Right atrium auricular region (tissue), 2 donors: Measurements from ENCODE around the gene PIK3C2G. TPM values are rescaled to one million over a fixed set of nuclear protein-coding genes. Genes with fewer than 3 reads are reported as not detected.

Experiments
- DNase-seq: peaks from one replicate; pipeline ENCODE4 v3.0.0-alpha.2; 2019; ENCODE audit warnings: low spot score
- H3K27ac ChIP-seq, 2 donors: fragments of 200-600 bp; sonication (generic); 1 replicate in 1 of 2; 2 replicates in 1 of 2; pipeline ENCODE4 v1.5.1; 2016 to 2019
- H3K27me3 ChIP-seq, 2 donors: fragments of 200-600 bp; sonication (generic); one replicate each; pipeline versions ENCODE4 v1.5.1 to v1.6.0; 2017 to 2019
- H3K36me3 ChIP-seq: fragments of 200-600 bp; sonication (generic); one replicate; pipeline ENCODE4 v1.5.1; 2016
- H3K4me1 ChIP-seq, 2 donors: fragments of 200-600 bp; sonication (generic); one replicate each; pipeline versions ENCODE4 v1.5.1 to v1.6.0; 2017 to 2019
- H3K4me3 ChIP-seq, 2 donors: fragments of 200-600 bp; sonication (generic); 1 replicate in 1 of 2; 2 replicates in 1 of 2; pipeline ENCODE4 v1.5.1; 2017 to 2019; ENCODE audit warnings: mild to moderate bottlenecking in 1 of 2, moderate library complexity in 1 of 2
- H3K9me3 ChIP-seq, 2 donors: fragments of 200-600 bp; sonication (generic); one replicate each; pipeline ENCODE4 v1.5.1; 2019
- total RNA-seq, 2 donors: library from RNA; depleted of rRNA; stranded (reverse); fragments of >200 nt; gene quantifications; one replicate each; pipeline ENCODE4 v1.1.0, GENCODE V29; 2016
- TF ChIP-seq, protein P1 (sequence below), 2 donors: fragments of 200-600 bp; sonication (generic); IDR thresholded peaks; one replicate each; pipeline ENCODE4 v1.5.1; 2019; ENCODE audit warnings: antibody characterized with exemption in 2 of 2

PIK3C2G gene
- total RNA-seq, 2 donors from 2014 or later: not detected

DNA sequence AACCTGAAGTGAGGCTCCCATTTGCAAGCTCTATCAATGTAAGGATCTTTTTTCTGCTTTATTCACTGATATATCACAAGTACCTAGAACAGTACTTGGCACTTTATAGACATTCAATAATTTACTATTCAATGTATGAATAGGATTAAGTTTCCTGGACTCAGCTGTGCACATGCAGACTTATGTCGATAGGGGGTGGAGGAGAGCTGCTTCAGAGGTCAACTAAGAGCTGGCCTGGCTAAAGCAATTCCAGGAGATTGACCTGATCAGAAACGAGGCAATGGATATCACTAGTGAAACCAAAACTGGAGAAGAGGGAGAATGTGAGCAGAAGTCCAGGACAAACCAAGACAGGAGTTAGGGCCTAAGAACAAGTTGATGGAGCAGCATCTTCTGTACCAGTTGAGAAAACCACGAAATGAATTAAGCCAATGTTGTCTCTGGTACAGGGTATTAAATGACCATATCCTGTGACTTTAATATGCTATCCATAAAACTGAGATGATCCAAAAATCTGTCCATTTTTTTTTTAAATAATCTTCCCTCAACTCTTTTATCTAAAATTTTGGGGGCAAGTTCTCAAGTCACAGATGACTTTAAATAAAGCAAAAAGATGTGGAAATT, 169.2 kb downstream of the PIK3C2G start:
- peak; percentile 59 for DNase-seq
- no peaks in the 10 kb centered on the region for H3K9me3 ChIP-seq
- H3K27me3 ChIP-seq: no peaks in the 10 kb centered on the region
- TF ChIP-seq, protein P1, sequence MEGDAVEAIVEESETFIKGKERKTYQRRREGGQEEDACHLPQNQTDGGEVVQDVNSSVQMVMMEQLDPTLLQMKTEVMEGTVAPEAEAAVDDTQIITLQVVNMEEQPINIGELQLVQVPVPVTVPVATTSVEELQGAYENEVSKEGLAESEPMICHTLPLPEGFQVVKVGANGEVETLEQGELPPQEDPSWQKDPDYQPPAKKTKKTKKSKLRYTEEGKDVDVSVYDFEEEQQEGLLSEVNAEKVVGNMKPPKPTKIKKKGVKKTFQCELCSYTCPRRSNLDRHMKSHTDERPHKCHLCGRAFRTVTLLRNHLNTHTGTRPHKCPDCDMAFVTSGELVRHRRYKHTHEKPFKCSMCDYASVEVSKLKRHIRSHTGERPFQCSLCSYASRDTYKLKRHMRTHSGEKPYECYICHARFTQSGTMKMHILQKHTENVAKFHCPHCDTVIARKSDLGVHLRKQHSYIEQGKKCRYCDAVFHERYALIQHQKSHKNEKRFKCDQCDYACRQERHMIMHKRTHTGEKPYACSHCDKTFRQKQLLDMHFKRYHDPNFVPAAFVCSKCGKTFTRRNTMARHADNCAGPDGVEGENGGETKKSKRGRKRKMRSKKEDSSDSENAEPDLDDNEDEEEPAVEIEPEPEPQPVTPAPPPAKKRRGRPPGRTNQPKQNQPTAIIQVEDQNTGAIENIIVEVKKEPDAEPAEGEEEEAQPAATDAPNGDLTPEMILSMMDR (IDR thresholded peaks at IDR 0.05): peak; percentile 50 to 85
- no peak overlapping the region for H3K4me3 ChIP-seq
- no peaks in the 10 kb centered on the region for H3K36me3 ChIP-seq
- no peak overlapping the region for H3K27ac ChIP-seq
- H3K4me1 ChIP-seq: no peaks in the 10 kb centered on the region

DNA sequence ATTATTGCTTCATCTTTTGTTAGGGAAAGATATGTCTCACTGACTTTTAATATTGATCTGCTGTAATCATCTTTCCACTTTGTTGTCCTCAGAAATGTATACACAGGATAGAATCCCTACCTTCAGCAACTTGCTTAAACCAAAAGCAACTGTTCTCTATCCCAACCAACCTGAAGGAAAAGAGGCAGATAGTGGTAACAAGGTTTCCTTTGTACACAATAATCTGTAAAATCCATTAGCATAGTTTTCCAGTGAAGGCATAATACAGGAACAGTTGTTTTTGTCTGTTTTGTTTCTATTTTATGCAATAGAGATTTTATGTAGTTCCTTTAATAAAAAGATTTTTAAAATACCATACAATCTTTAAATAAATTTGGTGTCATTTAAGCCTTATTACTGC, 170.5 kb downstream of the PIK3C2G start:
- no peak overlapping the region for H3K27ac ChIP-seq
- DNase-seq: no peak
- H3K9me3 ChIP-seq: no peaks in the 10 kb centered on the region
- TF ChIP-seq, protein P1 (IDR thresholded peaks at IDR 0.05): no peak
- H3K27me3 ChIP-seq: no peaks in the 10 kb centered on the region
- H3K36me3 ChIP-seq: no peaks in the 10 kb centered on the region
- H3K4me3 ChIP-seq: no peak overlapping the region
- no peaks in the 10 kb centered on the region for H3K4me1 ChIP-seq

DNA sequence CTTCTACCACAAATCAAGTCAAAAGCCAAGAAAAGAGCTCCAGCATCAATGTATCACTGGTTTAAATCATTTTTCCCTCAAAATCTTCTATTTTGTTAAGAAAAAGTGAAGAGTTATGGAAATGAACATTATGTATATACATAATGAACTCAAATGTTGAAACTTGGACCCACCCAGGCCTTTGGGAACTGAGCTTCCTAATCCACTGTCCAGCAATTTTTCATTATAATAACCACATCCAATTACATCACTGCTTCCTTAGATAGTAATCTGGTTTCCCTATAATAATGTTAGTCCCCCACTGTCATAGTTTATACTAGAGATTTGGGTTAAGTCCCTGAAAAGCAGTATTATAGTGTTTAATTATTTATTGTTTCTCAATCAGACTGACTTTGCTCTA, 170.9 kb downstream of the PIK3C2G start:
- no peaks in the 10 kb centered on the region for H3K36me3 ChIP-seq
- H3K9me3 ChIP-seq: no peaks in the 10 kb centered on the region
- H3K4me3 ChIP-seq: no peak overlapping the region
- H3K27me3 ChIP-seq: no peaks in the 10 kb centered on the region
- H3K4me1 ChIP-seq: no peaks in the 10 kb centered on the region
- DNase-seq: no peak
- TF ChIP-seq, protein P1 (IDR thresholded peaks at IDR 0.05): no peak
- H3K27ac ChIP-seq: no peak overlapping the region

DNA sequence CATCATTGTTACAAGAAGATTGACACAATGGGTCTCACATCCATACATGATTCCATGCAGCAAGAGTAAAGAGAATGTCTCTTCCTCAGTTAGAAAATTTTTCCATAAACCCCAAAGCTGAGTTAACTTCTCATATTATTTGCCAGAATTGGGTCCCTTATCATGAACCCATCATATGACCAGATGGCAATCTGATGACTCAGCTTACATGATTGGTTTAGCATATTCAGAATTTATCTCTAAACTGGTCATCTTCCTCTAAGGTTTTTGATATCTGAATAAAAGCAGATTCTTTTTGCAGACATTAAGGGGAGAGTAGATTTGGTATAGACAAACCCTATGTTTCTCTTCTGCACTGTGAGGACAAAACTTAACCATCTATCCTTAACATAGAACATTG, 174.9 kb downstream of the PIK3C2G start:
- Histone ChIP-seq H3K4me1 (no peaks in the 10 kb centered on the region), H3K36me3 (no peaks in the 10 kb centered on the region), H3K27me3 (no peaks in the 10 kb centered on the region), H3K4me3 (no peak overlapping the region), H3K27ac (no peak overlapping the region), H3K9me3 (no peaks in the 10 kb centered on the region)
- TF ChIP-seq, protein P1 (IDR thresholded peaks at IDR 0.05): no peak
- no peak for DNase-seq

DNA sequence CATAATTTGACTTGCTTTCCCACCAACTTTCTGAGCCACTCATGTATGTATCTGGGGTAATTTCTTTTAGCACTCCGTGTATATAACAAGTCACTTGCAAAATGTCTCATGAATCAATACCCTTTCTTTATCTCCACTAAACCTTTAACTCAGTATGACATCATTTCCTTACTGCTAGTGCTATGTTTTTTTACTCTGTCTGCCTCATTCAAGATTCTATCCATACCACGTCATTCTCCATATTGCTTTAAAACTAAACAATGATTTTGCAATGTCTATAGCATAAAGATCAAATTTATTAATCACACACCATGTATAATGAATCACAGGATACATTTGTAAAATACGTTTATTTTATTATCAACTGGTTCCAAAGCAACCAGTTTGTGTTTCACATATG, 178.2 kb downstream of the PIK3C2G start:
- H3K27ac ChIP-seq: no peak overlapping the region
- TF ChIP-seq, protein P1 (IDR thresholded peaks at IDR 0.05): no peak
- H3K4me1 ChIP-seq: no peaks in the 10 kb centered on the region
- no peaks in the 10 kb centered on the region for H3K9me3 ChIP-seq
- no peaks in the 10 kb centered on the region for H3K36me3 ChIP-seq
- H3K27me3 ChIP-seq: no peaks in the 10 kb centered on the region
- no peak for DNase-seq
- no peak overlapping the region for H3K4me3 ChIP-seq
